Stomach (tissue), 4 donors: ENCODE results near the gene KLRC4.

Experiments used
- EP300 ChIP-seq: sonication (generic); formaldehyde crosslinking; IDR thresholded peaks from one replicate; pipeline ENCODE4 v1.6.1; 2017; ENCODE audit warnings: antibody characterized with exemption
- POLR2A ChIP-seq, 4 donors: fragments of 450-650 bp; IDR thresholded peaks; one replicate each; pipeline ENCODE4 v1.6.1; 2016; ENCODE audit warnings: antibody characterized with exemption in 4 of 4, control low read depth in 2 of 4, mild to moderate bottlenecking in 1 of 4, moderate library complexity in 1 of 4
- POLR2AphosphoS5 ChIP-seq, 3 donors: sonication (generic); formaldehyde crosslinking; IDR thresholded peaks; one replicate each; pipeline ENCODE4 v1.6.1; 2016; ENCODE audit warnings: antibody characterized with exemption in 3 of 3
- TF ChIP-seq, protein P1 (sequence below), 7 experiments: fragments of 450-650 bp in 4 of 7; fragments of 200-600 bp in 3 of 7; sonication (generic) in 3 of 7; IDR thresholded peaks; one replicate each; pipeline ENCODE4 v1.5.1; 2016 to 2019; ENCODE audit warnings: antibody characterized with exemption in 7 of 7, control low read depth in 2 of 7, mild to moderate bottlenecking in 1 of 7

DNA sequence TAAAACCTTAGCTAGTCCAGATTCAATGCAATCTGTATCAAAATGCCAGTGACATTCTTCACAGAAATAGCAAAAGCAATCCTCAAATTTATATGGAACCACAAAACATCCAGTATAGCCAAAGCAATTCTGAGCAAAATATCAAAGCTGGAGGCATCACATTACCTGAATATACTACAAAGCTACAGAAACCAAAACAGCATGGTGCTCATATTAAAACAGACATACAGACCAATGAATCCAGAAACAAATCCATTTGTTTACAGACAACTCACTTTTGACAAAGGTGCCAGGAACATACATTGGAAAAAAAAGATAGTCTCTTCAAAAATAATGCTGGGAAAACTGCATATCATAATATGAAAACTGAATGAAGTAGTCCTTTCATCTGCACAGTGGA lies 4.8 kb downstream of the KLRC4 start:
- TF ChIP-seq POLR2AphosphoS5 (IDR thresholded peaks at IDR 0.05) (no peak), POLR2A (IDR thresholded peaks at IDR 0.05) (no peak), EP300 (no peak)
- TF ChIP-seq, protein P1, sequence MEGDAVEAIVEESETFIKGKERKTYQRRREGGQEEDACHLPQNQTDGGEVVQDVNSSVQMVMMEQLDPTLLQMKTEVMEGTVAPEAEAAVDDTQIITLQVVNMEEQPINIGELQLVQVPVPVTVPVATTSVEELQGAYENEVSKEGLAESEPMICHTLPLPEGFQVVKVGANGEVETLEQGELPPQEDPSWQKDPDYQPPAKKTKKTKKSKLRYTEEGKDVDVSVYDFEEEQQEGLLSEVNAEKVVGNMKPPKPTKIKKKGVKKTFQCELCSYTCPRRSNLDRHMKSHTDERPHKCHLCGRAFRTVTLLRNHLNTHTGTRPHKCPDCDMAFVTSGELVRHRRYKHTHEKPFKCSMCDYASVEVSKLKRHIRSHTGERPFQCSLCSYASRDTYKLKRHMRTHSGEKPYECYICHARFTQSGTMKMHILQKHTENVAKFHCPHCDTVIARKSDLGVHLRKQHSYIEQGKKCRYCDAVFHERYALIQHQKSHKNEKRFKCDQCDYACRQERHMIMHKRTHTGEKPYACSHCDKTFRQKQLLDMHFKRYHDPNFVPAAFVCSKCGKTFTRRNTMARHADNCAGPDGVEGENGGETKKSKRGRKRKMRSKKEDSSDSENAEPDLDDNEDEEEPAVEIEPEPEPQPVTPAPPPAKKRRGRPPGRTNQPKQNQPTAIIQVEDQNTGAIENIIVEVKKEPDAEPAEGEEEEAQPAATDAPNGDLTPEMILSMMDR (IDR thresholded peaks at IDR 0.05), result no peak
